Kidney (tissue), 14 donors: ENCODE results near the gene THADA. TPM values are rescaled to one million over a fixed set of nuclear protein-coding genes. Genes with fewer than 3 reads are reported as not detected.

Source experiments
- DNase-seq, 5 donors: peaks; one replicate each; pipeline ENCODE4 v3.0.0-alpha.2; 2013 to 2020
- FAIRE-seq: peaks from 2 replicates; lab custom pipeline; 2012; peaks lifted over from hg19 to GRCh38; lab: Jason Lieb, UNC
- H3K27ac ChIP-seq, 2 donors: one replicate each; pipeline ENCODE4 v1.7.0; 2013; ENCODE audit warnings: low read depth in 2 of 2, low read length in 2 of 2, inconsistent platforms in 1 of 2
- H3K27me3 ChIP-seq: one replicate; pipeline ENCODE4 v1.7.1; 2013; ENCODE audit warnings: low read length, inconsistent platforms; ENCODE audit not compliant: control insufficient read depth, insufficient read depth
- H3K36me3 ChIP-seq, 3 donors: one replicate each; pipeline versions ENCODE4 v1.7.0 to v1.7.1; 2013; ENCODE audit warnings: low read length in 3 of 3, control low read depth in 1 of 3, inconsistent platforms in 1 of 3; ENCODE audit not compliant: insufficient read depth in 3 of 3, control insufficient read depth in 2 of 3
- H3K4me1 ChIP-seq, 3 donors: one replicate each; pipeline versions ENCODE4 v1.7.0 to v1.7.1; 2013; ENCODE audit warnings: low read length in 3 of 3, inconsistent platforms in 1 of 3, low read depth in 1 of 3; ENCODE audit not compliant: control insufficient read depth in 2 of 3, insufficient read depth in 2 of 3
- H3K4me3 ChIP-seq, 3 donors: one replicate each; pipeline versions ENCODE4 v1.7.0 to v1.8.1; 2013; ENCODE audit warnings: low read length in 3 of 3, control low read depth in 1 of 3, inconsistent platforms in 1 of 3
- H3K9ac ChIP-seq, 3 donors: one replicate each; pipeline versions ENCODE4 v1.7.0 to v1.7.1; 2013; ENCODE audit warnings: low read length in 3 of 3, control low read depth in 1 of 3, inconsistent platforms in 1 of 3
- H3K9me3 ChIP-seq, 3 donors: one replicate each; pipeline versions ENCODE4 v1.7.0 to v1.7.1; 2013; ENCODE audit warnings: low read length in 3 of 3, control low read depth in 1 of 3, inconsistent platforms in 1 of 3; ENCODE audit not compliant: control insufficient read depth in 2 of 3, insufficient read depth in 1 of 3
- intact Hi-C: fragments of 100-400 bp; cut with DNase I; formaldehyde crosslinking; loops from one replicate; pipeline ENCODE4 v1.11.1; 2022
- polyA plus RNA-seq: library from polyadenylated mRNA; stranded (reverse); fragments of 350-450 nt; fragmentation: Illumina TruSeq; extraction: RNeasy Lipid Tissue Mini Kit (QIAGEN cat#74804); gene quantifications from one replicate; pipeline ENCODE4 v1.2.3, GENCODE V29; 2014; ENCODE audit warnings: low read depth, low replicate concordance; ENCODE audit not compliant: insufficient read depth
- total RNA-seq: library from RNA; stranded (reverse); fragmentation: NEBNext Ultra II Directional; extraction: Animal tissue kit (Norgen Biotek cat#: 25700); gene quantifications from one replicate; pipeline ENCODE4 v1.2.1, GENCODE V29; 2021
- TF ChIP-seq, protein P1 (sequence below): IDR thresholded peaks from 3 replicates; pipeline ENCODE4 v1.5.1; 2012; ENCODE audit warnings: mild to moderate bottlenecking, moderate library complexity, borderline replicate concordance; ENCODE audit not compliant: insufficient read depth; ENCODE audit errors: extremely low read depth
- donor health status: control.
- donor health status: control.
- donor health status: control.
- donor health status: control.
- donor health status: control.
- donor health status: DM: yes; HTN: yes; CAD: no.
- donor health status: Normal renal cell carcinoma (clear cell type).

The THADA gene
- total and polyA plus RNA-seq, 2 donors from 2014 or later: 21.4 to 45.1 TPM

- intact Hi-C loops: no loop called here
- TF ChIP-seq, protein P1, sequence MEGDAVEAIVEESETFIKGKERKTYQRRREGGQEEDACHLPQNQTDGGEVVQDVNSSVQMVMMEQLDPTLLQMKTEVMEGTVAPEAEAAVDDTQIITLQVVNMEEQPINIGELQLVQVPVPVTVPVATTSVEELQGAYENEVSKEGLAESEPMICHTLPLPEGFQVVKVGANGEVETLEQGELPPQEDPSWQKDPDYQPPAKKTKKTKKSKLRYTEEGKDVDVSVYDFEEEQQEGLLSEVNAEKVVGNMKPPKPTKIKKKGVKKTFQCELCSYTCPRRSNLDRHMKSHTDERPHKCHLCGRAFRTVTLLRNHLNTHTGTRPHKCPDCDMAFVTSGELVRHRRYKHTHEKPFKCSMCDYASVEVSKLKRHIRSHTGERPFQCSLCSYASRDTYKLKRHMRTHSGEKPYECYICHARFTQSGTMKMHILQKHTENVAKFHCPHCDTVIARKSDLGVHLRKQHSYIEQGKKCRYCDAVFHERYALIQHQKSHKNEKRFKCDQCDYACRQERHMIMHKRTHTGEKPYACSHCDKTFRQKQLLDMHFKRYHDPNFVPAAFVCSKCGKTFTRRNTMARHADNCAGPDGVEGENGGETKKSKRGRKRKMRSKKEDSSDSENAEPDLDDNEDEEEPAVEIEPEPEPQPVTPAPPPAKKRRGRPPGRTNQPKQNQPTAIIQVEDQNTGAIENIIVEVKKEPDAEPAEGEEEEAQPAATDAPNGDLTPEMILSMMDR: no peak
- FAIRE-seq (no peak), DNase-seq (no peak)
- Histone ChIP-seq H3K9ac (no peak overlapping the region), H3K4me1 (no peaks in the 10 kb centered on the region), H3K27me3 (no peaks in the 10 kb centered on the region), H3K4me3 (no peak overlapping the region), H3K27ac (no peak overlapping the region), H3K36me3 (no peaks in the 10 kb centered on the region), H3K9me3 (no peaks in the 10 kb centered on the region)
Measured at GRCh38 chr2:43360137-43360536, 235.7 kb downstream of the THADA start.

DNA sequence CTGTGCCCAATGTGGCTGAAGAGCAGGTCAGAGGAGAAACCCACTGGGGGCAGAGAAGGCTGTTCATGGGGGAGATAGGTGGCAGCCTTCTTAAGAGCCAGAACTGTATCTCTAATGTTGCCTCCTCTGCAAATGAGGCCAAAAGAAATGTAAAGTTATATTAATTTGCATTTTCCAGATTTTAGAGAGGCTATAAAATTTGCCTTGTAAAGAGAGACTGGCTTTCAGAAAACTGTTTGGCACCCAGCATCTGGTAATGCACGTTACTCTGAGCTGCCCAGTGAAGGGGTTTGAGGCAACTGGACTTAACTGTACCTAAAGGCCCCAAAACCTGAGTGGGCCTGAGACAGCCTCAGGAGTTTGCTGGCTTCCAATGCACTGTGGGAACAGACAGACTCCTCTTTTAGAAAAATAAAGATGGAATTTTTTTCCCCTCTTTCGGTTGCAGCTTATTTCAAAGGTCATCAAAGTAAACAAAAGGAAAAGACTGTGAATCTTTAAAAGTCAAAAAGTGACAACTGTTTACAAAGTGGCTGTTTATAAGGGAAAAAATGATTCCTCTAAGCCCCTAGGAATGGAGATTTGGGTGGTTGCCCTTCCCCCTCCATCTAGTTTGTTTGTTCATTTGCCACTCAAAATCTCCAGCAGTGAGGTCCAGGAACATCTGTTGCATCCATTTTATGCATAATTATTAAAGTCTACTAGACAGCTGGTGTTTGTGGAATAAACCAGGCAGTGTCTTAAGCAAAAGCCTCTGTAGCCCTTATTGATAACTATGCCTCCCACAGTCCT lies 237.2 kb downstream of the THADA start:
- Histone ChIP-seq H3K36me3 (no peaks in the 10 kb centered on the region), H3K9me3 (no peaks in the 10 kb centered on the region), H3K27me3 (no peaks in the 10 kb centered on the region), H3K4me3 (no peak overlapping the region), H3K4me1 (no peaks in the 10 kb centered on the region), H3K9ac (no peak overlapping the region), H3K27ac (no peak overlapping the region)
- no peak for FAIRE-seq
- DNase-seq: peak in 1 of 5 donors; percentile 60
- intact Hi-C loops: no loop called here
- TF ChIP-seq, protein P1: no peak

GRCh38 chr2:43356774-43357173 lies 239.1 kb downstream of the THADA start:
- intact Hi-C loops: no loop called here
- no peaks in the 10 kb centered on the region for H3K36me3 ChIP-seq
- H3K4me1 ChIP-seq: no peaks in the 10 kb centered on the region
- H3K4me3 ChIP-seq: no peak overlapping the region
- H3K27ac ChIP-seq: no peak overlapping the region
- DNase-seq (no peak), FAIRE-seq (no peak)
- no peak overlapping the region for H3K9ac ChIP-seq
- no peaks in the 10 kb centered on the region for H3K27me3 ChIP-seq
- no peaks in the 10 kb centered on the region for H3K9me3 ChIP-seq
- TF ChIP-seq, protein P1: no peak

DNA sequence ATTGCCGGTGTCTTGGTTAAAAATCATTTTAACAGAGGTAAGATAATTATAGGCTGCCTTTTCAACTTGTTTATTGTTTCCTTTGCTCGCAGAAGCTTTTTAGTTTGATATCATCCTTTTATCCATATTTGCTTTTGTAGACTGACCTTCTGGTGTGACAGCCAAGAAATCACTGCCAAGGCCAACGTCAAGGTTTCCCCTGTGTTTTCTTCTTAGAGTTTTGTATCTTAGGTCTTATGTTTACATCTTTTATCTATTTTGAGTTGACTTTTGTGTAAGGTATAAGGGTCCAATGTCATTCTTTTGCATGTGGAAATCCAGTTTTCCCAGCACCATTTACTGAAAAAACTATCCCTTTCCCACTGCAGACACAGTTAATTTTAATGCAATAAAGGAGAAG lies 240.4 kb downstream of the THADA start:
- H3K9ac ChIP-seq: no peak overlapping the region
- no peaks in the 10 kb centered on the region for H3K27me3 ChIP-seq
- DNase-seq (no peak), FAIRE-seq (no peak)
- intact Hi-C loops: no loop called here
- H3K4me1 ChIP-seq: peaks cover under 1 to 10% (median 7%) of the 10 kb centered on the region in 3 donors
- no peak overlapping the region for H3K27ac ChIP-seq
- H3K4me3 ChIP-seq: no peak overlapping the region
- H3K9me3 ChIP-seq: no peaks in the 10 kb centered on the region
- TF ChIP-seq, protein P1: no peak
- H3K36me3 ChIP-seq: no peaks in the 10 kb centered on the region
